AG09309 (cell line): Measurements from ENCODE around the gene SHISA6.

ENCODE experiments used
- DNase-seq: peaks from one replicate; pipeline ENCODE4 v3.0.0-alpha.2; 2010; ENCODE audit warnings: low read depth
- H3K4me3 ChIP-seq: 2 replicates; pipeline ENCODE4 v1.5.1; 2011; ENCODE audit warnings: mild to moderate bottlenecking, low read depth, low read length, moderate library complexity; ENCODE audit not compliant: control insufficient read depth
- TF ChIP-seq, protein P1 (sequence below): IDR thresholded peaks from 2 replicates; pipeline ENCODE4 v1.5.1; 2011; ENCODE audit warnings: mild to moderate bottlenecking, low read depth, low read length, inconsistent platforms; ENCODE audit not compliant: insufficient read depth, control insufficient read depth; ENCODE audit errors: missing control alignments

Gene SHISA6

DNA sequence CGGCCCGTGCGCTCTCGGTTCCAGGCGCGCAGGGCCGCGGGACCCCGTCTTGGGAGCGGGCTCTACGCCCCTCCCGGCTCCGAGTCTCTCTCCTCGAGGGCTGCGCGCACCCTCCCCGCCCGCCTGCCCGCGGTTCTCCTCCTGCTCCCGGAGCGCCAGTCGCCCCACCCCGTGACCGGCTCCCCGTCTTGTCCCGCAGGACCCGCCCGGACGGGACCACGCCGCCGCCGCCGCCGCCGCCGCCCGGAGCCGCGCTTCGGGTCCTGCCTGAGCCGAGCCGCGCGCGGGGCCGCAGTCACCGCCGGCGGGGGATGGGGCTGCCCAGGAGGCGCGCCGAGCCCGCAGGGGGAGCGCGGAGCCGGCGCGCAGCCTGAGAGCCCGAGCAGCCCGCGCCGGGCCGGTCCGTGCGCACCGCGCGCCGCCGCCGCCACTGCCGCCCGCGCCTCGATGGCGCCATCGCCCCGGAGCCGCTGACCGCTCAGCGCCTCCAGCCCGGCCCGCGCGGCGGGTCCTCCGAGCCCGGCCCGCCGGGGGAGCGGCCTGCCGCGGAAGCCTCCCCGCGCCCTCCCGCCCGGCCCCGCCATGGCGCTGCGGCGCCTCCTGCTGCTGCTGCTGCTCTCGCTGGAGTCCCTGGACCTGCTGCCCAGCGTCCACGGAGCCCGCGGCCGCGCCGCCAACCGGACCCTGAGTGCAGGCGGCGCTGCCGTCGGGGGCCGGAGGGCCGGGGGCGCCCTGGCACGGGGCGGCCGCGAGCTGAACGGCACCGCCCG lies at the start of gene SHISA6:
Gene SHISA6 (plus strand): TSS at position 373 of the 770 bp plus-strand sequence.
- TF ChIP-seq, protein P1, sequence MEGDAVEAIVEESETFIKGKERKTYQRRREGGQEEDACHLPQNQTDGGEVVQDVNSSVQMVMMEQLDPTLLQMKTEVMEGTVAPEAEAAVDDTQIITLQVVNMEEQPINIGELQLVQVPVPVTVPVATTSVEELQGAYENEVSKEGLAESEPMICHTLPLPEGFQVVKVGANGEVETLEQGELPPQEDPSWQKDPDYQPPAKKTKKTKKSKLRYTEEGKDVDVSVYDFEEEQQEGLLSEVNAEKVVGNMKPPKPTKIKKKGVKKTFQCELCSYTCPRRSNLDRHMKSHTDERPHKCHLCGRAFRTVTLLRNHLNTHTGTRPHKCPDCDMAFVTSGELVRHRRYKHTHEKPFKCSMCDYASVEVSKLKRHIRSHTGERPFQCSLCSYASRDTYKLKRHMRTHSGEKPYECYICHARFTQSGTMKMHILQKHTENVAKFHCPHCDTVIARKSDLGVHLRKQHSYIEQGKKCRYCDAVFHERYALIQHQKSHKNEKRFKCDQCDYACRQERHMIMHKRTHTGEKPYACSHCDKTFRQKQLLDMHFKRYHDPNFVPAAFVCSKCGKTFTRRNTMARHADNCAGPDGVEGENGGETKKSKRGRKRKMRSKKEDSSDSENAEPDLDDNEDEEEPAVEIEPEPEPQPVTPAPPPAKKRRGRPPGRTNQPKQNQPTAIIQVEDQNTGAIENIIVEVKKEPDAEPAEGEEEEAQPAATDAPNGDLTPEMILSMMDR, result no peak
- no peak within 1 kb of the TSS for H3K4me3 ChIP-seq
- DNase-seq, result no peak

DNA sequence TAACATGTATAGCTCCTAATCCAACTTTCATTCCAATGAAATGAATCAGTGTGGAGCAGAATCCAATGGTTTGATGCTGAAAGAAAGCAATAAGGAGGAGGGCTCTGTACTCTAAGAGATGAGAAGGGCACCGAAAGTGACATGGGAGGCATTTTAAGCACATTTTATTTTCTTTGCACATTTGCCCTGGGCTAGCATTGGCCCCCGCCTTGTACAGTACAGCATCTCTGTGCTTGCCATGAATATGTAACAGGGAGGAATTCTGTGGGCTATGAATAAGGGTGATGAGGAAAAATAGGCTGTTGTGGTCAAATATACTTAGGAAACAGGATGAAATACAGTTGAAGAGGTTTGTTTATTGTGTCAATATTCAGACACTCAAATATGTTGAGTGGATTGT lies 45.2 kb upstream of the SHISA6 start:
- H3K4me3 ChIP-seq, result no peak overlapping the region
- TF ChIP-seq, protein P1, result no peak
- DNase-seq, result no peak

- H3K4me3 ChIP-seq, result no peak overlapping the region
- TF ChIP-seq, protein P1, result no peak
- no peak for DNase-seq
These were observed 36.0 kb upstream of the SHISA6 start for GRCh38 chr17:11204991-11205390.

GRCh38 chr17:11205659-11206058 lies 35.4 kb upstream of the SHISA6 start:
- no peak for DNase-seq
- TF ChIP-seq, protein P1, result no peak
- H3K4me3 ChIP-seq, result no peak overlapping the region

- no peak for DNase-seq
- TF ChIP-seq, protein P1, result no peak
These were observed 31.1 kb upstream of the SHISA6 start for GRCh38 chr17:11209906-11210305.

DNA sequence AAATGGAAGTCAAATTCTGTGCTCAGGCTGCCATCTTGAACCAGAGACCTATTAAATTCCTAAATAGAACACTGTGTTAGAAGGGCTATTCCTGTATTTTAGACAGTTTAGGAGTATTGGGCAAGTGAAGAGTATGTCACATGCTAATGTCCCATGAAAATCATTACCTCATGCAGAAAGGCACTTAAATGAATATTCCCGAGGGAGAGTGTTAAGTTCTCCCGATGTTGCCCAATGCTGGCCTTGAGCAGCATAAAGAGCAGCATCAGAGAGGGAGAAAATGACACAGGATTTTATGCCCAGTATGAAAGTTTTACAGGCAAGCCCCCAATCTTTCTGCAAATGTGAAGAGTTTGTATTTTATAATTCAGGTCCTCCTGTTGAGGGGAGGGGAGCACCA lies 28.2 kb upstream of the SHISA6 start:
- DNase-seq, result no peak
- no peak overlapping the region for H3K4me3 ChIP-seq
- TF ChIP-seq, protein P1, result no peak

More at GRCh38 chr17:11209906-11210305, 31.1 kb upstream of the SHISA6 start:
- no peak overlapping the region for H3K4me3 ChIP-seq
